HG03108 (cell line): ENCODE results near the gene C1S.
A peak's percentile ranks its signal among the peaks of the same experiment; 100 is the strongest.
"Not testable (repeated sequence)": the region's sequence is repeated elsewhere in the genome, so short reads cannot be mapped to it uniquely, and the experiment has no call there.

Source experiments
- ATAC-seq: cut with Tn5 transposase; IDR thresholded peaks from one replicate; pipeline ENCODE4 v1.9.1; 2021; ENCODE audit warnings: moderate library complexity; ENCODE audit not compliant: unreplicated experiment

Gene C1S

GRCh38 chr12:7060353-7060954 is at the start of gene C1S:
C1S (plus strand) TSS chr12:7060718; CDS start chr12:7061913, 1,195 bp downstream.
- no peak for ATAC-seq

GRCh38 chr12:7011398-7011797 is 49.1 kb upstream of the C1S start:
- not testable (repeated sequence) for ATAC-seq

GRCh38 chr12:7012024-7012607 is 48.4 kb upstream of the C1S start:
- no peak for ATAC-seq

GRCh38 chr12:7013101-7013500 is 47.4 kb upstream of the C1S start:
- ATAC-seq: no peak

DNA sequence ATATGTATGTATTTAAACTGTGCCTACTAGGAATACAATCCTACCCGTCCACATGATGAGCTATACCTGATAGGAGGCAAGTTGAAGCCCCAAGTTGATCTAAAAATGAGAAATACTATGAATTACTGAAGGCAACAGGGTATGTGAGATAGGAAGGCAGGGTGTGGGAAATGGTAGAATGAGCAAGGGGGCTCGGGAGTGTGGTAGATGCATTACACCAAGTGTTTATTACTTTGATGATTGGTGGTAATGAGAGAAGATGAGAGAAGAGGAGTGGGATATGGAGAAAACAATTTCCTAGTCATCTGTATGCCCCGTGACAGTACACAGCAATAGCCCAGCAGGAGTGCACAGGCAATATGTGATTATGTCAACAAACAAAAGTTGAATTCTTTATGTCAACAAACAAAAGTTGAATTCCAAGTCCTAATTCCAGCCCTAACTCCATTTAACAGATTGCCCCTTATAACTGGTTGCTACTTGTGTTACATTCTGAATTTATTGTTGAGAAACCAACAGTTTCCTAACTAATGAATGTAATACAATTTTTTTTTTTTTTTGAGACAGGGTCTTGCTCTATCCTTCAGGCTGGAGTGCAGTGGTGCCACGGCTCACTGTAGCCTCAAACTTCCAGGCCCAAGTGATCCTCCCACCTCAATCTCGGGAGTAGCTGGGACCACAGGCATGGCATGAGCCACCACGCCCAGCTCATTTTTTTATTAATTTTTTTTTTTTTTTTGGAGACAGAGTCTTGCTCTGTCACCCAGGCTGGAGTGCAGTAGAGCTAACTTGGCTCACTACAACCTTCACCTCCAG is 44.8 kb upstream of the C1S start:
- ATAC-seq: no peak

DNA sequence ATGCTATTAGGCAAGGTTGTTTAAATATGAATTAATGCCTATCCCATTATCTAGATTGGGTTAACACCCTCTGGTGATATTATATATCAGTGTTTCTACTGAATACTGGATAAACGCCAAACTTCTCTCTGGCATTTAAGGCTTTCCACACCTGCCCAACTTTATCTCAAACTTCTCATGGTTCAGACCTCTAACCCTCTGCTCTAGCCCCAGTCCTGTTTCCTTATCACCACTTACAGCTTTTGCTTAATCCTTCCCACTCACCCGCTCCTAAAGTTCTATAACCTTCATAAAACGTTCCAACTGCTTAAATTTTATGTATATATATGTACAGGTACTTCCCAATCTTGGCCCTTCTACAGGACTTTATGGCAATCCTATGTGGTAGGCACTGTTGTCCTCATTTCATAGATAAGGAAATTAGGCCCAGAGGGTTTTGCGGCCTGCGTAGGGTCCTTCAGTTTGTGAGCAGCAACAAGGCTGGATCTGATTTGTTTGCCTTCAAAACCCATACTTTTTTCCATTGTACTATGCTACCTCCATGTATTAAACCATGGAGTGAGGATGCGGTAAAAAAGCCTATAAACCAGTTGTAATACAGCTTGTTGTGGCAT is 43.5 kb upstream of the C1S start:
- no peak for ATAC-seq

DNA sequence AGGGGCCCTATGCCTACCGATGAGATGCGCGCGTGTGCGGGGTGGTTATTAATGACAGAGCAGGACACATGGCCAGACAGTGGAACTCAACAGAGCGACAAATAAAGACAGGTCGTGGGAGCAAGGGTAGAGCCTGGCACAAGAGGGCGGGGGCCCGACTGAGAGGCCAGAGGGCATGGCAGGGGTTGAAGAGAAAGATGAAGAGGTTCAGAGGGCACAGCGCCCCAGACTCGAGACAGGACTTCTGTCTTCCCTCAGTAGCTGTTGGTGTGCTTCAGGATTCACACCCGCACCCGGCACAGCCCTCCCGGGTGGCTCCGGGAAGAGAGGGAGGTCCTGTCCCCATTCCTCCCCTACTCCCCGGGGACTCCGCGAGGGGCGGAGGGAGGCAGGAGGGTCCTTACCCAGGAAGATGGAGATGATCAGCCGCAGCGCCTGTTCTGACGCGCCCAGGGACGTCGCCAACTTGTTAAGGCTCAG is 42.6 kb upstream of the C1S start:
- ATAC-seq: no peak

- peak; percentile 91 for ATAC-seq
Measured at GRCh38 chr12:7018350-7019042, 42.0 kb upstream of the C1S start, which contains the start of gene LPCAT3. LPCAT3 (minus strand) TSS chr12:7018476; CDS start chr12:7018424, 52 bp downstream.

DNA sequence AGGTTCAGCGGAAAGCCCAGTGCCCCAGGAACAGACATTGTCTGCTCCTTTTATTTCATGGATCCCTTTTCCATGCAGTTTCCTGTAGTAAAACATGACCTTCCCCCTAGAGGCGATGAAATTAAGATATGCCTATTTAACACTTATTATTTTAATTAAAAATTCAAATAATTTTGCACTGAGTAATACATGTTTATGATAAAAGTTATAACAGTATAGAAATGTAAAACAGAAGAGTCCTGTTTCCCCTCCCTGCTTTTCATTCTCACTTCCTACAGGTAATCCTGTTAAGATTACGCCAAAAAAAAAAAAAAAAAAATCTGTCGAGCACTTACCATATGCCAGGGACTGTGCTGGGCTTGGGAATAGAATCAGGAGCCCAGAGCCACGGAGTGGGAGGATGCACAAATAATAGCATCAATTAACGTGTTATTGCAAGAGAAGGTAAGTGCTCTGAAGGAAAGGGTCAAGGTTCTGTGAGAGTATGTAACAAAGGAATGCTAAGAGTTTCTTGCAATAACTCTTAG is 41.4 kb upstream of the C1S start:
- ATAC-seq: no peak

GRCh38 chr12:7021956-7022355 is 38.6 kb upstream of the C1S start:
- ATAC-seq: no peak

DNA sequence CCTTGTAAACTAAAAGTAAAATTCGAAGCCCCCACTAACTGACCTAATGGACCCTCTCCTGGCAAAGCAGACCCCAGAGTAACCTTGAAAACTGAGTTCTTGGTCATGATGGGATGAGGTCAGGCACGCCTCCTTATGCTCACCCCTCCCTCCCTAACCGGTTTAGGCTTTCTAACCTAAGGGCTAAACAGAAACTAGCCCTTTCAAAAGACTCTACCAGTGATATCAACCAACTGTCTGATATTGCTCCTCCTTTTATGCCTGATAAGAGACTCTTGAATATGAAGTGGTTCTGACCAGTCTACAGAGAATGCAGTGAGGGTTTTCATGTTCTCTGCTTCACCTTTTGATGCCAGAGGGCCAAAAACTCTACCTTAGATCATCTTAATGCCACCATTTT is 37.4 kb upstream of the C1S start:
- no peak for ATAC-seq

GRCh38 chr12:7026854-7027253 is 33.7 kb upstream of the C1S start:
- no peak for ATAC-seq

DNA sequence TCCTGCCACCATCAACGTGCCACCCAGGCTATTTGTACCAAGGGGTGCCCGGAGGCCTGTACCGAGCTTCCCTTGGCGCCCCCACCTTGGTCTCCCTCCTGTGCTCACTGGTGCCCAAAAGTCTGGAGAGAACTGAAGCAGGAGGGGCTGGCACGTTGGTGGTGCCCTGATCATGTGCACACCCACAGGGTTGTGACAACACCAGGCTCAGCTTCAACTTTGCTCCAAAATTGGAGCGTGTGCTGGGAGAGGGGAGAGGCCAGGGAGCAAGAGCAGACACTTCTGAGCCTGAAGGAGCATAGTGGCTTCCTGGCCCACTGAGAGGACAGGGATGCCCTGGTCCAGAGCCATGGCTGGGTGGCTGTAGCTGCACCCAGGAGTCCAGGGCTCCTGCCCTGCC is 29.2 kb upstream of the C1S start:
- ATAC-seq: no peak

GRCh38 chr12:7032990-7033389 is 27.5 kb upstream of the C1S start:
- ATAC-seq: no peak

DNA sequence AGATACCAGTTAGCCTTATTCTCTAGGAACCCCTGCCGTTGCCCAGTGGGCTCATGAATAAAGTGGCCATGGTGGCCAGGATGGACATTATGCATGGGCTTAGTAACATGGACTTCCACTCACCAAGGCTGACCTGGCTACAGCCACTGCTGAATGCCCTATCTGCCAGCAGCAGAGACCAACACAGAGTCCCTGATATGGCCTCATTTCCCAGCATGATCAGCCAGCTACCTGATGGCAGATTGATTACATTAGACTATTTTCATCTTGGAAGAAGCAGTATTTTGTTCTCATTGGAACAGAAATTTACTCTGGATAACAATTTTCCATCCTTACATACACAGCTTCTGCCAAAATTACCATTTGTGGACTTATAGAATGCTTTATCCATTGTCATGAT is 26.1 kb upstream of the C1S start:
- ATAC-seq: no peak

GRCh38 chr12:7035463-7035862 is 25.1 kb upstream of the C1S start:
- no peak for ATAC-seq

DNA sequence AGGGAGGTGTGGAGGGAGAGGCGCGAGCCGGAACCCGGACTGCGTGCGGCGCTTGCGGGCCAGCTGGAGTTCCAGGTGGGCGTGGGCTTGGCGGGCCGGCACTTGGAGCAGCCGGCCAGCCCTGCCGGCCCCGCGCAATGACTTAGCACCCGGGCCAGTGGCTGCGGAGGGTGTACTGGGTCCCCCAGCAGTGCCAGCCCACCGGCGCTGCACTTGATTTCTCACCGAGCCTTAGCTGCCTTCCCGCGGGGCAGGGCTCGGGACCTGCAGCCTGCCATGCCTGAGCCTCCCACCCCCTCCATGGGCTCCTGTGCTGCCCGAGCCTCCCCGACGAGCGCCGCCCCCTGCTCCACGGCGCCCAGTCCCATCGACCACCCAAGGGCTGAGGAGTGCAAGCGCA is 23.1 kb upstream of the C1S start:
- not testable (repeated sequence) for ATAC-seq

DNA sequence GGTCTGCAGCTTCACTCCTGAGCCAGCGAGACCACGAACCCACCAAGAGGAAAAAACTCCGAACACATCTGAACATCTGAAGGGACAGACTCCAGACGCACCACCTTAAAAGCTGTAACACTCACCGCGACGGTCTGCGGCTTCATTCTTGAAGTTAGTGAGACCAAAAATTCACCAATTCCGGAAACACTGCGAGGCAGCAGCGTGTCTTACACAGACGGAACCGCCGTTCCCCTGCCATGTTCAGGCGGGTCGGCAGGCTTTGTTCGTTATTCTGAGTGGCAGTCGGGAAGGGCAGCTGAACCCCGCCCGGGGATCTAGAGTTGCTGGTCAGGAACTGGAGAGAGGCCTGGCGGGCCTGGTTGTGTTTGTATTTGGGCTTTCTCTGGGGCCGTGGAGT is 21.9 kb upstream of the C1S start:
- ATAC-seq: no peak

- ATAC-seq: no peak
Measured at GRCh38 chr12:7039403-7039802, 21.1 kb upstream of the C1S start.

DNA sequence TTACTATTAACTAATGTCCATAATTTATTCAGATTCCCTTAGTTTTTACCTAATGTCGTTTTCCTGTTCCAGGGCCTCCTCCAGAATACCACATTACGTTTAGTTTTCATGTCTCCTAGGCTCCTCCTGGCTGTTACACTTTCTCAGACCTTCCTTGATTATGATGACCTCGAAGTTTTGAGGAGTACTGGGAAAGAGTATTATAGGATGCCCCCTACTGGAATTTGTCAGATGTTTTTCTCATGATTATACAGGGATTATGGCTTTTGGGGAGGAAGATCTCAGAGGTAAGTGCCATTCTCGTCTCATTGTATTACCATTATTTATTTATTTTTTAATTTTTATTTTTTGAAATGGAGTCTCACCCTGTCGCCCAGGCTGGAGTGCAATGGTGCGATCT is 17.7 kb upstream of the C1S start:
- no peak for ATAC-seq

- no peak for ATAC-seq
Measured at GRCh38 chr12:7045913-7046312, 14.6 kb upstream of the C1S start.
